ENCODE data around the gene TARS2. TPM values are rescaled to one million over a fixed set of nuclear protein-coding genes. Genes with fewer than 3 reads are reported as not detected.

TARS2 gene, protein sequence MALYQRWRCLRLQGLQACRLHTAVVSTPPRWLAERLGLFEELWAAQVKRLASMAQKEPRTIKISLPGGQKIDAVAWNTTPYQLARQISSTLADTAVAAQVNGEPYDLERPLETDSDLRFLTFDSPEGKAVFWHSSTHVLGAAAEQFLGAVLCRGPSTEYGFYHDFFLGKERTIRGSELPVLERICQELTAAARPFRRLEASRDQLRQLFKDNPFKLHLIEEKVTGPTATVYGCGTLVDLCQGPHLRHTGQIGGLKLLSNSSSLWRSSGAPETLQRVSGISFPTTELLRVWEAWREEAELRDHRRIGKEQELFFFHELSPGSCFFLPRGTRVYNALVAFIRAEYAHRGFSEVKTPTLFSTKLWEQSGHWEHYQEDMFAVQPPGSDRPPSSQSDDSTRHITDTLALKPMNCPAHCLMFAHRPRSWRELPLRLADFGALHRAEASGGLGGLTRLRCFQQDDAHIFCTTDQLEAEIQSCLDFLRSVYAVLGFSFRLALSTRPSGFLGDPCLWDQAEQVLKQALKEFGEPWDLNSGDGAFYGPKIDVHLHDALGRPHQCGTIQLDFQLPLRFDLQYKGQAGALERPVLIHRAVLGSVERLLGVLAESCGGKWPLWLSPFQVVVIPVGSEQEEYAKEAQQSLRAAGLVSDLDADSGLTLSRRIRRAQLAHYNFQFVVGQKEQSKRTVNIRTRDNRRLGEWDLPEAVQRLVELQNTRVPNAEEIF
- total RNA-seq (9.1 and 10.1 TPM in 2 replicates), polyA plus RNA-seq (18.2 and 19.2 TPM in 2 replicates)

DNA sequence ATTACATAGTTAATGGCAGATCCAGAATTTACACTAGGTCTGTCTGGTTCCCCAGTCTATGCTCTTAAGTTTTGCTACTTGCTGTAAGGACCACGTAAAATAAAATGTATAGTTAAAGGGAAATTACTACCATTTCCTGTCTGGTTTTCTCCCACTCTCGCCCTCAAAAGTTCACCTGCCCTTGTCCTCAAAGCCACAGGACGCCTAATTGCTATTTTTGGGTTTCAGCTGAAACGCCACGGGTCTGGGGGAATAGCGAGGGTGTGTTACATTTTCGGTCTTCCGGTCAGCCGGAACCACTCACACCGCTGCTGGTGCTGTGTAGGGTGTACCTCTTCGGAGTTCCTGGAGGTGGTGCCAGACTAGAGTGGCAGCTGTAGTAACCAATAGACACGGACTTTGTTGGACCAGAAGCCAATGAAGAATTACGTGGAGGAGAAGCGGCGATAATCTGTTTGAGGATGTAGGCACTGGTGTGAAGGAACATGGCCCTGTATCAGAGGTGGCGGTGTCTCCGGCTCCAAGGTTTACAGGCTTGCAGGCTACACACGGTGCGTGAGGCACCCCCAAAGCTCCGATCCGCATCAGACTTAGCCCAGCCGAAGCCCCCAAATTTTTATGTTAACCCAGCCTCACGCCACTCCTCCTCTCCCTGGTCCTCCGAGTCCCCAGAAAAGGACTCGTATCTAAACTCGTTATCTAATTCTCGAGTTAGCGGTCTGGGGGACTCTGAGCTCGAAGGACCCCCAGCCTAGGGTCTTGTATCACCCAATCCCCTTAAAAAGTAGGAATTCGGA lies at the start of gene TARS2:
TARS2 (plus strand) TSS at position 454 of the 797 bp plus-strand sequence; CDS start at position 486, 32 bp downstream.
- DNase-seq (ENCODE audit: low spot score) = peak; percentile 96
- Histone ChIP-seq H3K79me2 (peaks cover 9% of the 10 kb centered on the region), H3K9me2 (replicated peaks; ENCODE audit: insufficient read depth) (no peaks in the 10 kb centered on the region), H3K4me1 (ENCODE audit: insufficient read depth) (peaks cover 4% of the 10 kb centered on the region), H2AFZ (peak within 1 kb of the TSS; percentile 65), H4K20me1 (ENCODE audit: insufficient read depth, poor library complexity, severe bottlenecking) (no peaks in the 10 kb centered on the region), H3K4me2 (peak within 1 kb of the TSS; percentile 83), H3K36me3 (replicated peaks; ENCODE audit: insufficient read depth, low read depth) (no peaks in the 10 kb centered on the region), H3K27ac (peak within 1 kb of the TSS; percentile 39), H3K4me3 (peak within 1 kb of the TSS; percentile 38), H3K9me3 (ENCODE audit: low read depth) (no peaks in the 10 kb centered on the region), H3K27me3 (no peaks in the 10 kb centered on the region)
- TF ChIP-seq, protein P1, sequence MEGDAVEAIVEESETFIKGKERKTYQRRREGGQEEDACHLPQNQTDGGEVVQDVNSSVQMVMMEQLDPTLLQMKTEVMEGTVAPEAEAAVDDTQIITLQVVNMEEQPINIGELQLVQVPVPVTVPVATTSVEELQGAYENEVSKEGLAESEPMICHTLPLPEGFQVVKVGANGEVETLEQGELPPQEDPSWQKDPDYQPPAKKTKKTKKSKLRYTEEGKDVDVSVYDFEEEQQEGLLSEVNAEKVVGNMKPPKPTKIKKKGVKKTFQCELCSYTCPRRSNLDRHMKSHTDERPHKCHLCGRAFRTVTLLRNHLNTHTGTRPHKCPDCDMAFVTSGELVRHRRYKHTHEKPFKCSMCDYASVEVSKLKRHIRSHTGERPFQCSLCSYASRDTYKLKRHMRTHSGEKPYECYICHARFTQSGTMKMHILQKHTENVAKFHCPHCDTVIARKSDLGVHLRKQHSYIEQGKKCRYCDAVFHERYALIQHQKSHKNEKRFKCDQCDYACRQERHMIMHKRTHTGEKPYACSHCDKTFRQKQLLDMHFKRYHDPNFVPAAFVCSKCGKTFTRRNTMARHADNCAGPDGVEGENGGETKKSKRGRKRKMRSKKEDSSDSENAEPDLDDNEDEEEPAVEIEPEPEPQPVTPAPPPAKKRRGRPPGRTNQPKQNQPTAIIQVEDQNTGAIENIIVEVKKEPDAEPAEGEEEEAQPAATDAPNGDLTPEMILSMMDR (IDR thresholded peaks at IDR 0.05; ENCODE audit: poor library complexity) = no peak
- no peak for TF ChIP-seq EZH2phosphoT487 (IDR thresholded peaks at IDR 0.05; ENCODE audit: low read depth, severe bottlenecking, unreplicated experiment)
- TF ChIP-seq EZH2 (IDR thresholded peaks at IDR 0.05; ENCODE audit: borderline replicate concordance) = no peak
- under 1% methylated on average over 30 of the region's 30 CpGs for WGBS (ENCODE audit: low lambda C conversion rate, missing lambda C conversion rate)

DNA sequence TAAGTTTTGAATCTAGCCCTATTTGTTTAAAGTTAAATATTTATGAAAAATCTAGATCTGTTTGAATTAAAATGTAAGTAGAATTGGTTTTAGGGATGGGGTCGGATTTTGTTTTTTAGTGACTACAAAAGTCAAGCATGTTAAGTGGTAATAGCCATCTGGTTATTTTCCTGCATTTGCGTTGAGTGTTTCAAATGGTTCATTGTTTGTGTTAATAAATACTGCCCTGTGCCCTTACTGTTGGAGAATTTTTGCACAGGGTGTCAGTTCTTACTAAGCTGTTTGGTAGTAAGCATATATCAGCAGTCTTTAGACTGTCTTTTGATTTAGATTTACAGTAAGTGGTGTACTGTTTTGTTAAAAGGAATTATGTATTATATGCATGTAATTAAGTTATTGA lies 46.1 kb upstream of the TARS2 start:
- H2AFZ ChIP-seq = no peak overlapping the region
- H3K4me2 ChIP-seq = no peak overlapping the region
- H3K27ac ChIP-seq = no peak overlapping the region
- no peaks in the 10 kb centered on the region for H3K27me3 ChIP-seq
- 89% methylated on average over 2 of the region's 2 CpGs for WGBS (ENCODE audit: low lambda C conversion rate, missing lambda C conversion rate)
- TF ChIP-seq, protein P1 (IDR thresholded peaks at IDR 0.05; ENCODE audit: poor library complexity) = no peak
- TF ChIP-seq EZH2 (IDR thresholded peaks at IDR 0.05; ENCODE audit: borderline replicate concordance) (no peak), EZH2phosphoT487 (IDR thresholded peaks at IDR 0.05; ENCODE audit: low read depth, severe bottlenecking, unreplicated experiment) (no peak)
- H3K4me3 ChIP-seq = no peak overlapping the region
- DNase-seq (ENCODE audit: low spot score) = no peak
- H3K9me3 ChIP-seq (ENCODE audit: low read depth) = no peaks in the 10 kb centered on the region
- H4K20me1 ChIP-seq (ENCODE audit: insufficient read depth, poor library complexity, severe bottlenecking) = no peaks in the 10 kb centered on the region
- no peaks in the 10 kb centered on the region for H3K36me3 ChIP-seq (replicated peaks; ENCODE audit: insufficient read depth, low read depth)
- H3K79me2 ChIP-seq = peaks cover 16% of the 10 kb centered on the region
- no peaks in the 10 kb centered on the region for H3K9me2 ChIP-seq (replicated peaks; ENCODE audit: insufficient read depth)
- H3K4me1 ChIP-seq (ENCODE audit: insufficient read depth) = no peaks in the 10 kb centered on the region

DNA sequence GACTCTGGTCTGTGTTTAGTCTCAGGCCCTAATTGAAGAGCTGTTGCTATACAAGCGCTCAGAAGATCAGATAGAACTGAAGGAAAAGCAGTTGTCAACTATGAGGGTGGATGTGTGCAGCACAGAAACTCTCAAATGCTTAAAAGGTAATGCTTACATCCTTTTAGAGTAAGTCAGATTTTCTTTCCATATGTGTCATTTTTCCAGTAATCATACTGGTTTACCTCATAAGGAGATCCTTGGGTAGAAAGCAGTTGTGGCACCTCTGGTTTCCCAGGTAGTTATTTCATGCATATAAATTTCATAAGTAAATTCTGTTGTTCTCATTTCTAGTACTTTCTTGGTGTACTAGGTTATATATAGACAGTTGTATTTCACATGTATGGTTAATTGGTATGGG lies 43.0 kb upstream of the TARS2 start:
- TF ChIP-seq EZH2 (IDR thresholded peaks at IDR 0.05; ENCODE audit: borderline replicate concordance) (no peak), EZH2phosphoT487 (IDR thresholded peaks at IDR 0.05; ENCODE audit: low read depth, severe bottlenecking, unreplicated experiment) (no peak)
- TF ChIP-seq, protein P1 (IDR thresholded peaks at IDR 0.05; ENCODE audit: poor library complexity) = no peak
- Histone ChIP-seq H2AFZ (no peak overlapping the region), H3K9me2 (replicated peaks; ENCODE audit: insufficient read depth) (no peaks in the 10 kb centered on the region), H3K9me3 (ENCODE audit: low read depth) (no peaks in the 10 kb centered on the region), H3K27me3 (no peaks in the 10 kb centered on the region), H4K20me1 (ENCODE audit: insufficient read depth, poor library complexity, severe bottlenecking) (no peaks in the 10 kb centered on the region), H3K36me3 (replicated peaks; ENCODE audit: insufficient read depth, low read depth) (no peaks in the 10 kb centered on the region), H3K27ac (no peak overlapping the region), H3K4me1 (ENCODE audit: insufficient read depth) (no peaks in the 10 kb centered on the region), H3K4me3 (no peak overlapping the region), H3K79me2 (peaks cover 6% of the 10 kb centered on the region), H3K4me2 (no peak overlapping the region)
- 90% methylated on average over 1 of the region's 1 CpG for WGBS (ENCODE audit: low lambda C conversion rate, missing lambda C conversion rate)
- no peak for DNase-seq (ENCODE audit: low spot score)
